ENCODE measurements around the gene TSHR.

DNA sequence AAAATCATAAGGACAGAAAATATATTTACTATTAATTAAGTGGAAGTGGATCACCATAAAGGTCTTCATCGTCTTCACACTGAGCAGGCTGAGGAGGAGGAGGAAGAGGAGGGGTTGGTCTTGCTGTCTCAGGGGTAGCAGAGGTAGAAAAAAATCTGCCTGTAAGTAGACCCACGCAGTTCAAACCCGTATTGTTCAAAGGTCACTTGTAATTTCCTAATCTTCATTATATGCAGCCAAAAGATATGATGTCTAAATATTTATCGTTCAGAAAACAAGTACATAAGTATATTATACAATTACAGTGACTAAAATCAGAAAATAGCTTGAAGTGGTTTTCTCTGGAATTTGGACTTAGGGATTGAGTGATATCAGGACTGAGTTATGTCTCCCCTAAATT, 193.2 kb downstream of the TSHR start:
- no peak for TF ChIP-seq CREB1 (CRISPR knock-in tag; IDR thresholded peaks at IDR 0.05; ENCODE audit: low read depth)
- no peak for TF ChIP-seq EZH2 (IDR thresholded peaks at IDR 0.05; ENCODE audit: low read depth, unreplicated experiment)
- TF ChIP-seq, protein P1, sequence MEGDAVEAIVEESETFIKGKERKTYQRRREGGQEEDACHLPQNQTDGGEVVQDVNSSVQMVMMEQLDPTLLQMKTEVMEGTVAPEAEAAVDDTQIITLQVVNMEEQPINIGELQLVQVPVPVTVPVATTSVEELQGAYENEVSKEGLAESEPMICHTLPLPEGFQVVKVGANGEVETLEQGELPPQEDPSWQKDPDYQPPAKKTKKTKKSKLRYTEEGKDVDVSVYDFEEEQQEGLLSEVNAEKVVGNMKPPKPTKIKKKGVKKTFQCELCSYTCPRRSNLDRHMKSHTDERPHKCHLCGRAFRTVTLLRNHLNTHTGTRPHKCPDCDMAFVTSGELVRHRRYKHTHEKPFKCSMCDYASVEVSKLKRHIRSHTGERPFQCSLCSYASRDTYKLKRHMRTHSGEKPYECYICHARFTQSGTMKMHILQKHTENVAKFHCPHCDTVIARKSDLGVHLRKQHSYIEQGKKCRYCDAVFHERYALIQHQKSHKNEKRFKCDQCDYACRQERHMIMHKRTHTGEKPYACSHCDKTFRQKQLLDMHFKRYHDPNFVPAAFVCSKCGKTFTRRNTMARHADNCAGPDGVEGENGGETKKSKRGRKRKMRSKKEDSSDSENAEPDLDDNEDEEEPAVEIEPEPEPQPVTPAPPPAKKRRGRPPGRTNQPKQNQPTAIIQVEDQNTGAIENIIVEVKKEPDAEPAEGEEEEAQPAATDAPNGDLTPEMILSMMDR (conservative IDR thresholded peaks at IDR 0.05; ENCODE audit: low read depth in 2 of 2), result no peak
- TF ChIP-seq POLR2AphosphoS5 (IDR thresholded peaks at IDR 0.05; ENCODE audit: low read depth), result no peak
- TF ChIP-seq, protein P2, sequence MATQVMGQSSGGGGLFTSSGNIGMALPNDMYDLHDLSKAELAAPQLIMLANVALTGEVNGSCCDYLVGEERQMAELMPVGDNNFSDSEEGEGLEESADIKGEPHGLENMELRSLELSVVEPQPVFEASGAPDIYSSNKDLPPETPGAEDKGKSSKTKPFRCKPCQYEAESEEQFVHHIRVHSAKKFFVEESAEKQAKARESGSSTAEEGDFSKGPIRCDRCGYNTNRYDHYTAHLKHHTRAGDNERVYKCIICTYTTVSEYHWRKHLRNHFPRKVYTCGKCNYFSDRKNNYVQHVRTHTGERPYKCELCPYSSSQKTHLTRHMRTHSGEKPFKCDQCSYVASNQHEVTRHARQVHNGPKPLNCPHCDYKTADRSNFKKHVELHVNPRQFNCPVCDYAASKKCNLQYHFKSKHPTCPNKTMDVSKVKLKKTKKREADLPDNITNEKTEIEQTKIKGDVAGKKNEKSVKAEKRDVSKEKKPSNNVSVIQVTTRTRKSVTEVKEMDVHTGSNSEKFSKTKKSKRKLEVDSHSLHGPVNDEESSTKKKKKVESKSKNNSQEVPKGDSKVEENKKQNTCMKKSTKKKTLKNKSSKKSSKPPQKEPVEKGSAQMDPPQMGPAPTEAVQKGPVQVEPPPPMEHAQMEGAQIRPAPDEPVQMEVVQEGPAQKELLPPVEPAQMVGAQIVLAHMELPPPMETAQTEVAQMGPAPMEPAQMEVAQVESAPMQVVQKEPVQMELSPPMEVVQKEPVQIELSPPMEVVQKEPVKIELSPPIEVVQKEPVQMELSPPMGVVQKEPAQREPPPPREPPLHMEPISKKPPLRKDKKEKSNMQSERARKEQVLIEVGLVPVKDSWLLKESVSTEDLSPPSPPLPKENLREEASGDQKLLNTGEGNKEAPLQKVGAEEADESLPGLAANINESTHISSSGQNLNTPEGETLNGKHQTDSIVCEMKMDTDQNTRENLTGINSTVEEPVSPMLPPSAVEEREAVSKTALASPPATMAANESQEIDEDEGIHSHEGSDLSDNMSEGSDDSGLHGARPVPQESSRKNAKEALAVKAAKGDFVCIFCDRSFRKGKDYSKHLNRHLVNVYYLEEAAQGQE (IDR thresholded peaks at IDR 0.05; ENCODE audit: unreplicated experiment), result no peak
- TF ChIP-seq ZNF331 (CRISPR knock-in tag; IDR thresholded peaks at IDR 0.05; ENCODE audit: low read depth), result no peak
- no peak for TF ChIP-seq JUNB (IDR thresholded peaks at IDR 0.05; ENCODE audit: unreplicated experiment)
- TF ChIP-seq EZH2phosphoT487 (IDR thresholded peaks at IDR 0.05; ENCODE audit: unreplicated experiment), result no peak
